Retinal pigment epithelial cell (primary cell): ENCODE data around the gene DSN1.
"Not testable (repeated sequence)": the region's sequence is repeated elsewhere in the genome, so short reads cannot be mapped to it uniquely, and the experiment has no call there.

Experiments
- DNase-seq: peaks from one replicate; pipeline ENCODE4 v3.0.0-alpha.2; 2010; ENCODE audit warnings: low read depth
- H3K4me3 ChIP-seq: 2 replicates; pipeline ENCODE4 v1.5.1; 2011; ENCODE audit warnings: mild to moderate bottlenecking, low read length, control low read depth, moderate library complexity
- CTCF ChIP-seq: conservative IDR thresholded peaks from 2 replicates; pipeline ENCODE4 v1.5.1; 2011; ENCODE audit warnings: low read depth, low read length, control low read depth, inconsistent platforms

The DSN1 gene

GRCh38 chr20:36806049-36806448 lies 32.5 kb upstream of the DSN1 start:
- no peak overlapping the region for H3K4me3 ChIP-seq
- no peak for DNase-seq
- TF ChIP-seq CTCF: no peak

- TF ChIP-seq CTCF: no peak
- H3K4me3 ChIP-seq: no peak overlapping the region
These were observed 31.8 kb upstream of the DSN1 start for GRCh38 chr20:36805396-36805795.

GRCh38 chr20:36804425-36804824 lies 30.9 kb upstream of the DSN1 start:
- TF ChIP-seq CTCF: no peak

More at GRCh38 chr20:36805396-36805795, 31.8 kb upstream of the DSN1 start:
- DNase-seq: no peak

GRCh38 chr20:36802326-36803222 lies 29.0 kb upstream of the DSN1 start:
- DNase-seq: no peak
- TF ChIP-seq CTCF: no peak
- H3K4me3 ChIP-seq: no peak overlapping the region

More at GRCh38 chr20:36804425-36804824, 30.9 kb upstream of the DSN1 start:
- DNase-seq: no peak
- H3K4me3 ChIP-seq: no peak overlapping the region

GRCh38 chr20:36800410-36800809 lies 26.8 kb upstream of the DSN1 start:
- TF ChIP-seq CTCF: no peak
- no peak for DNase-seq
- H3K4me3 ChIP-seq: no peak overlapping the region

GRCh38 chr20:36799313-36799712 lies 25.8 kb upstream of the DSN1 start:
- not testable (repeated sequence) for H3K4me3 ChIP-seq, DNase-seq

- no peak for DNase-seq
- H3K4me3 ChIP-seq: no peak overlapping the region
- no peak for TF ChIP-seq CTCF
These were observed 23.3 kb upstream of the DSN1 start for GRCh38 chr20:36796875-36797274.
